IMR-90 (cell line): Measurements from ENCODE around the gene LTBP1. TPM values are rescaled to one million over a fixed set of nuclear protein-coding genes. Genes with fewer than 3 reads are reported as not detected.
A peak's percentile ranks its signal among the peaks of the same experiment; 100 is the strongest.

Experiments
- ATAC-seq: fragments of 200-7000 bp; cut with Tn5 transposase; 2 replicates; pipeline ENCODE4 v1.9.1; 2020; ENCODE audit warnings: low read depth, mild to moderate bottlenecking, moderate library complexity
- BruUV-seq: library from RNA; stranded (reverse); fragments of 400-500 nt; replicated peaks from 2 replicates; lab custom pipeline; 2021; lab: Mats Ljungman, UMichigan
- CTCF ChIA-PET: fragments of 300-600 bp; formaldehyde crosslinking; extraction: SDS; loops from one replicate; lab custom pipeline; 2021; ENCODE audit warnings: antibody characterized with exemption; lab: Yijun Ruan, JAX
- POLR2A ChIA-PET: fragments of 300-600 bp; sonication (Branson Sonifier 250); formaldehyde crosslinking; loops from one replicate; lab custom pipeline; 2022; ENCODE audit warnings: antibody characterized with exemption; ENCODE audit not compliant: unreplicated experiment; lab: Charles Lee
- DNase-seq: peaks from one replicate; pipeline ENCODE4 v3.0.0; 2013
- H2AFZ ChIP-seq: replicated peaks from 2 replicates; pipeline ENCODE3; 2013; ENCODE audit warnings: low read length, mild to moderate bottlenecking; ENCODE audit not compliant: poor library complexity
- H2AK5ac ChIP-seq: 2 replicates; pipeline ENCODE4 v1.6.1; 2013; ENCODE audit warnings: low read depth, low read length, inconsistent platforms
- H2AK9ac ChIP-seq: replicated peaks from 2 replicates; pipeline ENCODE3; 2013; ENCODE audit warnings: mild to moderate bottlenecking, low read depth, low read length, moderate library complexity; ENCODE audit not compliant: poor library complexity
- H2BK120ac ChIP-seq: 2 replicates; pipeline ENCODE4 v1.6.1; 2013; ENCODE audit warnings: low read depth, low read length, inconsistent platforms
- H2BK15ac ChIP-seq: 3 replicates; pipeline ENCODE4 v1.6.1; 2013; ENCODE audit warnings: low read depth, low read length, inconsistent platforms
- H2BK20ac ChIP-seq: 2 replicates; pipeline ENCODE4 v1.6.1; 2013; ENCODE audit warnings: low read depth, mild to moderate bottlenecking, inconsistent platforms, low read length, moderate library complexity
- H2BK5ac ChIP-seq: 2 replicates; pipeline ENCODE4 v1.6.1; 2013; ENCODE audit warnings: mild to moderate bottlenecking, low read depth, low read length, inconsistent platforms; ENCODE audit not compliant: poor library complexity, severe bottlenecking
- H3K14ac ChIP-seq: replicated peaks from 2 replicates; pipeline ENCODE4 v1.6.1; 2013; ENCODE audit warnings: low read depth, low read length, inconsistent platforms
- H3K18ac ChIP-seq: 2 replicates; pipeline ENCODE4 v1.6.1; 2013; ENCODE audit warnings: low read depth, low read length, control low read depth
- H3K23ac ChIP-seq: 2 replicates; pipeline ENCODE4 v1.6.1; 2013; ENCODE audit warnings: low read depth, low read length, inconsistent platforms
- H3K27ac ChIP-seq: 2 replicates; pipeline ENCODE4 v1.5.1; 2013; ENCODE audit warnings: mild to moderate bottlenecking, control low read depth, low read length; ENCODE audit not compliant: insufficient read depth
- H3K27me3 ChIP-seq: 2 replicates; pipeline ENCODE4 v1.6.1; 2013; ENCODE audit warnings: low read length; ENCODE audit not compliant: control insufficient read depth, insufficient read depth
- H3K36me3 ChIP-seq: 2 replicates; pipeline ENCODE4 v1.6.1; 2013; ENCODE audit warnings: low read length, mixed read lengths; ENCODE audit not compliant: control insufficient read depth, insufficient read depth
- H3K4ac ChIP-seq: 2 replicates; pipeline ENCODE4 v1.6.1; 2013; ENCODE audit warnings: low read depth, low read length, inconsistent platforms
- H3K4me1 ChIP-seq: 2 replicates; pipeline ENCODE4 v1.6.1; 2013; ENCODE audit warnings: low read length, mixed read lengths; ENCODE audit not compliant: control insufficient read depth, insufficient read depth
- H3K4me2 ChIP-seq: 2 replicates; pipeline ENCODE4 v1.6.1; 2013; ENCODE audit warnings: low read depth, mild to moderate bottlenecking, control low read depth, low read length, moderate library complexity
- H3K4me3 ChIP-seq: 2 replicates; pipeline ENCODE4 v1.5.1; 2013; ENCODE audit warnings: low read depth, mild to moderate bottlenecking, control low read depth, low read length, moderate library complexity; ENCODE audit not compliant: insufficient read depth
- H3K56ac ChIP-seq: 2 replicates; pipeline ENCODE4 v1.6.1; 2013; ENCODE audit warnings: low read length, inconsistent platforms; ENCODE audit not compliant: insufficient read depth; ENCODE audit errors: extremely low read depth
- H3K79me1 ChIP-seq, 2 experiments: 2 replicates each; pipeline ENCODE4 v1.6.1; 2013; ENCODE audit warnings: low read length in 2 of 2, inconsistent platforms in 1 of 2, low read depth in 1 of 2
- H3K9ac ChIP-seq: 2 replicates; pipeline ENCODE4 v1.6.1; 2013; ENCODE audit warnings: low read depth, low read length, control low read depth
- H3K9me1 ChIP-seq: 2 replicates; pipeline ENCODE4 v1.6.1; 2013; ENCODE audit warnings: low read length, inconsistent platforms; ENCODE audit not compliant: insufficient read depth
- H3K9me3 ChIP-seq: 2 replicates; pipeline ENCODE4 v1.6.1; 2013; ENCODE audit warnings: low read length; ENCODE audit not compliant: control insufficient read depth, insufficient read depth
- H4K20me1 ChIP-seq: 2 replicates; pipeline ENCODE4 v1.6.1; 2013; ENCODE audit warnings: low read length, inconsistent platforms; ENCODE audit not compliant: insufficient read depth
- H4K5ac ChIP-seq: 2 replicates; pipeline ENCODE4 v1.6.1; 2013; ENCODE audit warnings: mild to moderate bottlenecking, low read depth, low read length, control low read depth
- H4K8ac ChIP-seq, 2 experiments: 2 replicates each; pipeline ENCODE4 v1.6.1; 2013; ENCODE audit warnings: low read depth in 2 of 2, low read length in 2 of 2, control low read depth in 1 of 2, inconsistent platforms in 1 of 2
- H4K91ac ChIP-seq: 2 replicates; pipeline ENCODE4 v1.6.1; 2013; ENCODE audit warnings: low read depth, low read length, inconsistent platforms; ENCODE audit not compliant: insufficient read depth
- BHLHE40 ChIP-seq: fragments of 150-350 bp; IDR thresholded peaks from 2 replicates; pipeline ENCODE4 v1.6.1; 2016; ENCODE audit warnings: mild to moderate bottlenecking, low read depth, low read length
- CEBPB ChIP-seq: IDR thresholded peaks from 2 replicates; pipeline ENCODE4 v1.6.1; 2012; ENCODE audit warnings: low read depth, low read length, improper control_type of control experiment
- CHD1 ChIP-seq: IDR thresholded peaks from 2 replicates; pipeline ENCODE4 v1.6.1; 2012; ENCODE audit warnings: low read depth, low read length, improper control_type of control experiment
- ELK1 ChIP-seq: fragments of 150-350 bp; IDR thresholded peaks from 2 replicates; pipeline ENCODE4 v1.6.1; 2016; ENCODE audit warnings: low read depth, mild to moderate bottlenecking, low read length, moderate library complexity, borderline replicate concordance
- FOS ChIP-seq: fragments of 150-350 bp; IDR thresholded peaks from 2 replicates; pipeline ENCODE4 v1.6.1; 2016; ENCODE audit warnings: low read depth, low read length
- MAFK ChIP-seq: IDR thresholded peaks from 2 replicates; pipeline ENCODE4 v1.6.1; 2012; ENCODE audit warnings: low read depth, low read length, improper control_type of control experiment
- MAZ ChIP-seq: IDR thresholded peaks from 2 replicates; pipeline ENCODE4 v1.6.1; 2012; ENCODE audit warnings: low read depth, mild to moderate bottlenecking, low read length, improper control_type of control experiment, moderate library complexity, borderline replicate concordance
- MXI1 ChIP-seq: IDR thresholded peaks from 2 replicates; pipeline ENCODE4 v1.6.1; 2012; ENCODE audit warnings: low read depth, mild to moderate bottlenecking, low read length, moderate library complexity, borderline replicate concordance
- NFE2L2 ChIP-seq: fragments of 150-350 bp; IDR thresholded peaks from 2 replicates; pipeline ENCODE4 v1.6.1; 2016; ENCODE audit warnings: low read depth, mild to moderate bottlenecking, low read length
- RCOR1 ChIP-seq: IDR thresholded peaks from 2 replicates; pipeline ENCODE4 v1.6.1; 2012; ENCODE audit warnings: mild to moderate bottlenecking, low read length, improper control_type of control experiment; ENCODE audit not compliant: insufficient replicate concordance
- RFX5 ChIP-seq: IDR thresholded peaks from 2 replicates; pipeline ENCODE4 v1.8.0; 2012; ENCODE audit warnings: low read depth, mild to moderate bottlenecking, low read length, moderate library complexity
- USF2 ChIP-seq: fragments of 150-350 bp; IDR thresholded peaks from 2 replicates; pipeline ENCODE4 v1.6.1; 2017; ENCODE audit warnings: mild to moderate bottlenecking, antibody characterized with exemption, low read length, low read depth
- WGBS, 2 experiments: methylation state at CpG; one replicate each; pipeline versions ENCODE4 v1.1.5 to v1.1.7; 2013; ENCODE audit warnings: missing lambda C conversion rate in 2 of 2; ENCODE audit not compliant: insufficient read length in 1 of 2; ENCODE audit errors: extremely low coverage in 2 of 2; 5-methylcytosine and 5-hydroxymethylcytosine counted together
- dilution Hi-C: fragments of 300-500 bp; cut with HindIII; formaldehyde crosslinking; loops from one replicate; pipeline ENCODE4 v1.14.3; 2018; ENCODE audit warnings: low sequenced_read_pairs; ENCODE audit not compliant: unreplicated experiment
- in situ Hi-C: fragments of 300-500 bp; cut with MboI; formaldehyde crosslinking; loops from 3 replicates; pipeline ENCODE4 v1.14.3; 2019; ENCODE audit warnings: low sequenced_read_pairs, inconsistent platforms, mixed read lengths
- intact Hi-C: fragments of 100-400 bp; cut with micrococcal nuclease; formaldehyde crosslinking; loops from 2 replicates; pipeline ENCODE4 v1.10.0; 2022
- polyA plus RNA-seq, 3 experiments: library from polyadenylated mRNA; depleted of rRNA; stranded (reverse); fragments of >200 nt; gene quantifications; 2 replicates each; pipeline ENCODE4 v1.2.3, GENCODE V29; 2012; ENCODE audit warnings: low replicate concordance in 1 of 3
- total RNA-seq: library from RNA; depleted of rRNA; stranded (reverse); fragments of >200 nt; gene quantifications from 2 replicates; pipeline ENCODE4 v1.2.3, GENCODE V29; 2012
- TF ChIP-seq, protein P1 (sequence below): conservative IDR thresholded peaks from 2 replicates; pipeline ENCODE4 v1.5.1; 2012; ENCODE audit warnings: mild to moderate bottlenecking, low read depth, low read length, improper control_type of control experiment

Gene LTBP1
- total and polyA plus RNA-seq, 2 of the 4 experiments (the other 2 are of a cell fraction) = 235 to 326 TPM

GRCh38 chr2:33188799-33189198, 242.0 kb downstream of the LTBP1 start:
- no peak overlapping the region for H3K9ac ChIP-seq
- H3K9me1 ChIP-seq = peaks cover 13% of the 10 kb centered on the region
- dilution Hi-C loops (no loop called here), intact Hi-C loops (no loop called here), in situ Hi-C loops (no loop called here)
- H2AK9ac ChIP-seq = no peak overlapping the region
- no peak overlapping the region for H4K91ac ChIP-seq
- H3K27me3 ChIP-seq = no peaks in the 10 kb centered on the region
- no CpG with 5 or more reads among the region's 3 CpGs for WGBS, 2 experiments
- no peak overlapping the region for H2BK20ac ChIP-seq
- H4K20me1 ChIP-seq = peaks cover 1% of the 10 kb centered on the region; the same call in 1 of the 2 replicates
- H3K4me2 ChIP-seq = no peak overlapping the region
- no peak overlapping the region for H3K27ac ChIP-seq
- no peak for ATAC-seq
- CTCF ChIA-PET = no interaction called here
- no peak overlapping the region for H2AFZ ChIP-seq
- H2AK5ac ChIP-seq = no peak overlapping the region
- H3K4me3 ChIP-seq = no peak overlapping the region
- no peak overlapping the region for H3K56ac ChIP-seq
- TF ChIP-seq CEBPB = no peak
- no peak for TF ChIP-seq MAFK
- no peak for TF ChIP-seq MXI1
- no peak for TF ChIP-seq RCOR1
- no peak for TF ChIP-seq RFX5
- TF ChIP-seq, protein P1, sequence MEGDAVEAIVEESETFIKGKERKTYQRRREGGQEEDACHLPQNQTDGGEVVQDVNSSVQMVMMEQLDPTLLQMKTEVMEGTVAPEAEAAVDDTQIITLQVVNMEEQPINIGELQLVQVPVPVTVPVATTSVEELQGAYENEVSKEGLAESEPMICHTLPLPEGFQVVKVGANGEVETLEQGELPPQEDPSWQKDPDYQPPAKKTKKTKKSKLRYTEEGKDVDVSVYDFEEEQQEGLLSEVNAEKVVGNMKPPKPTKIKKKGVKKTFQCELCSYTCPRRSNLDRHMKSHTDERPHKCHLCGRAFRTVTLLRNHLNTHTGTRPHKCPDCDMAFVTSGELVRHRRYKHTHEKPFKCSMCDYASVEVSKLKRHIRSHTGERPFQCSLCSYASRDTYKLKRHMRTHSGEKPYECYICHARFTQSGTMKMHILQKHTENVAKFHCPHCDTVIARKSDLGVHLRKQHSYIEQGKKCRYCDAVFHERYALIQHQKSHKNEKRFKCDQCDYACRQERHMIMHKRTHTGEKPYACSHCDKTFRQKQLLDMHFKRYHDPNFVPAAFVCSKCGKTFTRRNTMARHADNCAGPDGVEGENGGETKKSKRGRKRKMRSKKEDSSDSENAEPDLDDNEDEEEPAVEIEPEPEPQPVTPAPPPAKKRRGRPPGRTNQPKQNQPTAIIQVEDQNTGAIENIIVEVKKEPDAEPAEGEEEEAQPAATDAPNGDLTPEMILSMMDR = no peak
- TF ChIP-seq FOS = no peak
- no peak for TF ChIP-seq CHD1
- TF ChIP-seq USF2 = no peak
- TF ChIP-seq BHLHE40 = no peak
- no peak for TF ChIP-seq NFE2L2
- TF ChIP-seq MAZ = no peak
- no peak for TF ChIP-seq ELK1
- H3K23ac ChIP-seq = no peak overlapping the region
- POLR2A ChIA-PET = no interaction called here
- no peak overlapping the region for H4K8ac ChIP-seq
- BruUV-seq = no TSS peak
- no peak overlapping the region for H4K5ac ChIP-seq
- no peaks in the 10 kb centered on the region for H3K9me3 ChIP-seq
- H3K4me1 ChIP-seq = peaks cover 6% of the 10 kb centered on the region
- H2BK15ac ChIP-seq = no peak overlapping the region
- H3K14ac ChIP-seq = no peak overlapping the region
- no peak overlapping the region for H2BK120ac ChIP-seq
- H2BK5ac ChIP-seq = no peak overlapping the region
- H3K79me1 ChIP-seq = peaks cover 49 to 67% of the 10 kb centered on the region in 2 experiments
- H3K18ac ChIP-seq = no peak overlapping the region
- 0 out of 2 replicates have a peak overlapping the region, but pooled peaks have one; percentile 22 for H3K4ac ChIP-seq
- no peak for DNase-seq
- peaks cover 47% of the 10 kb centered on the region for H3K36me3 ChIP-seq
